K562 (cell line): ENCODE measurements around the gene KRT8. TPM values are rescaled to one million over a fixed set of nuclear protein-coding genes. Genes with fewer than 3 reads are reported as not detected.

ENCODE experiments used
- ATF7 ChIP-seq: fragments of 450-650 bp; IDR thresholded peaks from 2 replicates; pipeline ENCODE4 v1.7.1; 2014; ENCODE audit warnings: mild to moderate bottlenecking, moderate library complexity
- CREB5 ChIP-seq: fragments of 250-450 bp; sonication (Bioruptor Pico); IDR thresholded peaks from 2 replicates; pipeline ENCODE4 v1.5.0; 2020; ENCODE audit warnings: mild to moderate bottlenecking
- CTBP1 ChIP-seq: fragments of 450-650 bp; IDR thresholded peaks from 2 replicates; pipeline ENCODE4 v1.6.1; 2016; ENCODE audit warnings: borderline replicate concordance
- ETV5 ChIP-seq: sonication (generic); formaldehyde crosslinking; IDR thresholded peaks from 2 replicates; pipeline ENCODE4 v1.4.0; 2020; ENCODE audit warnings: low read depth, mild to moderate bottlenecking, missing genetic modification reagents
- GTF2E2 ChIP-seq: fragments of 200-800 bp; sonication (Bioruptor generic); IDR thresholded peaks from 2 replicates; pipeline ENCODE4 v1.6.1; 2016; ENCODE audit warnings: missing genetic modification characterization, missing compliant biosample characterization
- HINFP ChIP-seq: fragments of 450-650 bp; conservative IDR thresholded peaks from 2 replicates; pipeline ENCODE4 v1.6.1; 2016; ENCODE audit warnings: missing genetic modification characterization, low read depth, mild to moderate bottlenecking, control low read depth, missing compliant biosample characterization
- MXI1 ChIP-seq: IDR thresholded peaks from 2 replicates; pipeline ENCODE4 v1.6.1; 2011; ENCODE audit warnings: low read depth, mild to moderate bottlenecking, improper control_type of control experiment, low read length
- NFRKB ChIP-seq: fragments of 450-650 bp; IDR thresholded peaks from 2 replicates; pipeline ENCODE4 v1.6.1; 2016; ENCODE audit warnings: low read depth
- NONO ChIP-seq, 2 experiments: fragments of 200-400 bp in 1 of 2; fragments of 450-650 bp in 1 of 2; formaldehyde crosslinking in 1 of 2; IDR thresholded peaks; 2 replicates each; pipeline ENCODE4 v1.6.1; 2017; ENCODE audit warnings: low read depth in 2 of 2, mild to moderate bottlenecking in 2 of 2, moderate library complexity in 2 of 2, low read length in 1 of 2
- POLR2B ChIP-seq: fragments of 450-650 bp; IDR thresholded peaks from 2 replicates; pipeline ENCODE4 v1.6.1; 2018; ENCODE audit warnings: low read depth; ENCODE audit not compliant: partially characterized antibody
- SMARCA4 ChIP-seq: fragments of 450-650 bp; IDR thresholded peaks from 2 replicates; pipeline ENCODE4 v1.6.1; 2016
- TCFL5 ChIP-seq: fragments of 250-450 bp; sonication (Bioruptor Pico); conservative IDR thresholded peaks from 2 replicates; pipeline ENCODE4 v1.6.1; 2021; ENCODE audit warnings: mild to moderate bottlenecking, moderate library complexity, matching md5 sums
- TRIM28 ChIP-seq: fragments of 450-650 bp; IDR thresholded peaks from 2 replicates; pipeline ENCODE4 v1.6.1; 2017
- ZBTB40 ChIP-seq, 2 experiments: fragments of 450-650 bp in 1 of 2; sonication (generic) in 1 of 2; formaldehyde crosslinking in 1 of 2; IDR thresholded peaks; 2 replicates each; pipeline versions ENCODE4 v1.7.1 to v1.9.0; 2016 to 2022; ENCODE audit warnings: inconsistent platforms in 1 of 2, mild to moderate bottlenecking in 1 of 2, missing genetic modification reagents in 1 of 2
- ZNF224 ChIP-seq: sonication (generic); formaldehyde crosslinking; IDR thresholded peaks from 2 replicates; pipeline ENCODE4 v1.8.0; 2022; ENCODE audit warnings: mild to moderate bottlenecking, missing genetic modification reagents
- ZNF316 ChIP-seq: fragments of 450-650 bp; IDR thresholded peaks from 2 replicates; pipeline ENCODE4 v1.6.1; 2016
- polyA plus RNA-seq, 8 experiments: library from polyadenylated mRNA; depleted of rRNA in 4 of 8; stranded (reverse) in 5 of 8; unstranded in 3 of 8; fragments of >200 nt; fragmentation: Nextera tagmentation in 2 of 8; fragmentation: Illumina TruSeq in 1 of 8; extraction: Ambion mirVana in 2 of 8; extraction: Trizol in 1 of 8; gene quantifications; 2 replicates each; pipeline versions ENCODE4 v1.2.1 to v1.2.3, GENCODE V29; 2011 to 2014; ENCODE audit warnings: inconsistent platforms in 1 of 8, missing spikeins in 1 of 8
- total RNA-seq, 7 experiments: library from RNA; depleted of rRNA in 6 of 7; stranded (reverse); fragments of >200 nt in 6 of 7; fragmentation: Illumina TruSeq in 2 of 7; extraction: Trizol in 2 of 7; gene quantifications; 2 replicates each; pipeline versions ENCODE4 v1.2.1 to v1.2.3, GENCODE V29; 2011 to 2021; ENCODE audit warnings: low replicate concordance in 1 of 7

KRT8 gene
- total and polyA plus RNA-seq, 9 of the 15 experiments (the other 6 are each of a cell fraction or from before 2014, with no cell fraction given), result 41.5 to 661 (median 260) TPM

GRCh38 chr12:52874573-52875435 lies 30.1 kb downstream of the KRT8 start (continued):
- 0 out of 2 replicates have a peak, but pooled peaks have one; percentile 43 for TF ChIP-seq CREB5 (CRISPR knock-in tag)
- TF ChIP-seq ZNF316, result 0 out of 2 replicates have a peak, but pooled peaks have one; percentile 1
- no peak; the same call in 1 of the 2 replicates for TF ChIP-seq TRIM28
- peak; percentile 50 for TF ChIP-seq NFRKB
- TF ChIP-seq ETV5 (CRISPR knock-in tag), result 0 out of 2 replicates have a peak, but pooled peaks have one; percentile 41
- TF ChIP-seq CTBP1, result peak; percentile 9
- TF ChIP-seq ZNF224 (CRISPR knock-in tag), result no peak
- TF ChIP-seq GTF2E2 (tag), result no peak
- no peak for TF ChIP-seq NONO (IDR thresholded peaks at IDR 0.05; ENCODE audit: low read depth in 2 of 2, low read length in 1 of 2)
- TF ChIP-seq TCFL5 (CRISPR knock-in tag), result no peak
- 0 out of 2 replicates have a peak, but pooled peaks have one; percentile 34 for TF ChIP-seq ZBTB40 (IDR thresholded peaks at IDR 0.05)
- no peak for TF ChIP-seq ZBTB40 (CRISPR knock-in tag; IDR thresholded peaks at IDR 0.05)
- no peak for TF ChIP-seq MXI1
- no peak for TF ChIP-seq HINFP
- TF ChIP-seq ATF7, result 0 out of 2 replicates have a peak, but pooled peaks have one; percentile 15
- peak; percentile 54 for TF ChIP-seq POLR2B
- peak; percentile 58 for TF ChIP-seq SMARCA4
